Muscle layer of colon (tissue), 2 donors: Measurements from ENCODE around the gene INKA1.

Experiments
- H3K27ac ChIP-seq: one replicate; pipeline ENCODE4 v1.7.0; 2013; ENCODE audit warnings: low read depth, mild to moderate bottlenecking, low read length, moderate library complexity
- H3K27me3 ChIP-seq, 2 donors: one replicate each; pipeline ENCODE4 v1.7.0; 2013; ENCODE audit warnings: low read length in 2 of 2, mild to moderate bottlenecking in 2 of 2; ENCODE audit not compliant: insufficient read depth in 2 of 2, control insufficient read depth in 1 of 2
- H3K36me3 ChIP-seq: one replicate; pipeline ENCODE4 v1.7.0; 2013; ENCODE audit warnings: mild to moderate bottlenecking, low read length; ENCODE audit not compliant: insufficient read depth
- H3K4me1 ChIP-seq: one replicate; pipeline ENCODE4 v1.7.0; 2013; ENCODE audit warnings: mild to moderate bottlenecking, low read length; ENCODE audit not compliant: insufficient read depth
- H3K4me3 ChIP-seq, 2 donors: one replicate each; pipeline ENCODE4 v1.7.0; 2013; ENCODE audit warnings: low read length in 2 of 2, low read depth in 1 of 2, mild to moderate bottlenecking in 1 of 2, moderate library complexity in 1 of 2
- H3K9ac ChIP-seq: one replicate; pipeline ENCODE4 v1.7.0; 2013; ENCODE audit warnings: low read length
- H3K9me3 ChIP-seq: one replicate; pipeline ENCODE4 v1.7.0; 2013; ENCODE audit warnings: mild to moderate bottlenecking, low read length
- donor health status: abdominal sarcoma.
- donor health status: Adenocarcinoma of cecum.

The INKA1 gene

GRCh38 chr3:49802719-49803464, at the start of gene INKA1:
Gene INKA1 (plus strand): TSS chr3:49803261. CDS start chr3:49803393, 132 bp downstream.
- H3K9ac ChIP-seq: peak within 1 kb of the TSS; percentile 65
- H3K9me3 ChIP-seq: no peaks in the 10 kb centered on the region
- peak within 1 kb of the TSS; percentile 75 to 84 for H3K4me3 ChIP-seq
- H3K27me3 ChIP-seq: no peaks in the 10 kb centered on the region
- H3K27ac ChIP-seq: peak within 1 kb of the TSS; percentile 92
- peaks cover 31% of the 10 kb centered on the region for H3K4me1 ChIP-seq
- H3K36me3 ChIP-seq: no peaks in the 10 kb centered on the region

GRCh38 chr3:49754536-49754935, 48.5 kb upstream of the INKA1 start:
- H3K9ac ChIP-seq: no peak overlapping the region
- H3K27me3 ChIP-seq: no peaks in the 10 kb centered on the region
- H3K27ac ChIP-seq: no peak overlapping the region
- H3K4me3 ChIP-seq: no peak overlapping the region
- H3K4me1 ChIP-seq: peaks cover 12% of the 10 kb centered on the region
- no peaks in the 10 kb centered on the region for H3K36me3 ChIP-seq
- H3K9me3 ChIP-seq: no peaks in the 10 kb centered on the region

GRCh38 chr3:49756036-49756435, 47.0 kb upstream of the INKA1 start:
- H3K9me3 ChIP-seq: no peaks in the 10 kb centered on the region
- no peak overlapping the region for H3K9ac ChIP-seq
- no peak overlapping the region for H3K4me3 ChIP-seq
- no peak overlapping the region for H3K27ac ChIP-seq
- no peaks in the 10 kb centered on the region for H3K36me3 ChIP-seq
- peaks cover 12% of the 10 kb centered on the region for H3K4me1 ChIP-seq
- no peaks in the 10 kb centered on the region for H3K27me3 ChIP-seq

- H3K9me3 ChIP-seq: no peaks in the 10 kb centered on the region
- H3K4me3 ChIP-seq: no peak overlapping the region
- no peaks in the 10 kb centered on the region for H3K36me3 ChIP-seq
- no peak overlapping the region for H3K27ac ChIP-seq
- H3K9ac ChIP-seq: no peak overlapping the region
- H3K4me1 ChIP-seq: peaks cover 12% of the 10 kb centered on the region
- no peaks in the 10 kb centered on the region for H3K27me3 ChIP-seq
Observed at GRCh38 chr3:49757197-49757596, 45.9 kb upstream of the INKA1 start.

GRCh38 chr3:49759226-49759625, 43.8 kb upstream of the INKA1 start:
- H3K4me1 ChIP-seq: no peaks in the 10 kb centered on the region
- H3K9ac ChIP-seq: no peak overlapping the region
- no peak overlapping the region for H3K27ac ChIP-seq
- H3K36me3 ChIP-seq: no peaks in the 10 kb centered on the region
- H3K27me3 ChIP-seq: no peaks in the 10 kb centered on the region
- no peaks in the 10 kb centered on the region for H3K9me3 ChIP-seq
- no peak overlapping the region for H3K4me3 ChIP-seq

GRCh38 chr3:49761661-49762060, 41.4 kb upstream of the INKA1 start:
- no peaks in the 10 kb centered on the region for H3K4me1 ChIP-seq
- no peak overlapping the region for H3K27ac ChIP-seq
- no peak overlapping the region for H3K4me3 ChIP-seq
- H3K27me3 ChIP-seq: no peaks in the 10 kb centered on the region
- H3K9ac ChIP-seq: no peak overlapping the region
- H3K9me3 ChIP-seq: no peaks in the 10 kb centered on the region
- H3K36me3 ChIP-seq: no peaks in the 10 kb centered on the region

- no peak overlapping the region for H3K27ac ChIP-seq
- H3K4me3 ChIP-seq: no peak overlapping the region
- H3K36me3 ChIP-seq: no peaks in the 10 kb centered on the region
- H3K27me3 ChIP-seq: no peaks in the 10 kb centered on the region
- H3K4me1 ChIP-seq: no peaks in the 10 kb centered on the region
- no peak overlapping the region for H3K9ac ChIP-seq
- no peaks in the 10 kb centered on the region for H3K9me3 ChIP-seq
Observed at GRCh38 chr3:49763981-49764380, 39.1 kb upstream of the INKA1 start.

GRCh38 chr3:49769286-49769915, 33.7 kb upstream of the INKA1 start:
- Histone ChIP-seq H3K27me3 (no peaks in the 10 kb centered on the region), H3K4me3 (no peak overlapping the region), H3K27ac (no peak overlapping the region), H3K9me3 (no peaks in the 10 kb centered on the region), H3K9ac (no peak overlapping the region), H3K4me1 (peaks cover 4% of the 10 kb centered on the region), H3K36me3 (peaks cover 4% of the 10 kb centered on the region)

- H3K4me1 ChIP-seq: peaks cover 9% of the 10 kb centered on the region
- H3K27ac ChIP-seq: no peak overlapping the region
- no peaks in the 10 kb centered on the region for H3K9me3 ChIP-seq
- H3K36me3 ChIP-seq: peaks cover 4% of the 10 kb centered on the region
- H3K27me3 ChIP-seq: no peaks in the 10 kb centered on the region
- H3K9ac ChIP-seq: no peak overlapping the region
- H3K4me3 ChIP-seq: no peak overlapping the region
Observed at GRCh38 chr3:49769926-49770325, 33.1 kb upstream of the INKA1 start.

GRCh38 chr3:49771340-49771938, 31.6 kb upstream of the INKA1 start:
- H3K36me3 ChIP-seq: peaks cover 4% of the 10 kb centered on the region
- no peaks in the 10 kb centered on the region for H3K9me3 ChIP-seq
- no peaks in the 10 kb centered on the region for H3K27me3 ChIP-seq
- no peak overlapping the region for H3K9ac ChIP-seq
- H3K27ac ChIP-seq: no peak overlapping the region
- H3K4me3 ChIP-seq: no peak overlapping the region
- H3K4me1 ChIP-seq: peaks cover 16% of the 10 kb centered on the region

- H3K36me3 ChIP-seq: peaks cover 4% of the 10 kb centered on the region
- no peaks in the 10 kb centered on the region for H3K27me3 ChIP-seq
- H3K9ac ChIP-seq: no peak overlapping the region
- peaks cover 16% of the 10 kb centered on the region for H3K4me1 ChIP-seq
- H3K9me3 ChIP-seq: no peaks in the 10 kb centered on the region
- no peak overlapping the region for H3K4me3 ChIP-seq
- no peak overlapping the region for H3K27ac ChIP-seq
Observed at GRCh38 chr3:49772703-49773102, 30.4 kb upstream of the INKA1 start.
